Parathyroid adenoma (tissue), 2 donors: ENCODE results near the gene GNAI3.

Experiments used
- H2AFZ ChIP-seq: fragments of 300-600 bp; sonication (generic); one replicate; pipeline ENCODE4 v1.7.0; 2017; ENCODE audit warnings: antibody characterized with exemption, mild to moderate bottlenecking
- H3K27ac ChIP-seq: fragments of 300-600 bp; sonication (generic); one replicate; pipeline ENCODE4 v1.7.0; 2017
- H3K27me3 ChIP-seq: fragments of 300-600 bp; sonication (generic); one replicate; pipeline ENCODE4 v1.7.0; 2017; ENCODE audit warnings: low read length; ENCODE audit not compliant: control insufficient read depth, insufficient read depth
- H3K36me3 ChIP-seq: fragments of 300-600 bp; sonication (generic); one replicate; pipeline ENCODE4 v1.7.0; 2017; ENCODE audit warnings: low read length; ENCODE audit not compliant: control insufficient read depth, insufficient read depth
- H3K4me1 ChIP-seq: fragments of 300-600 bp; sonication (generic); one replicate; pipeline ENCODE4 v1.7.0; 2017; ENCODE audit warnings: control low read depth
- H3K4me2 ChIP-seq: fragments of 300-600 bp; sonication (generic); one replicate; pipeline ENCODE4 v1.7.0; 2017; ENCODE audit warnings: low read length
- H3K4me3 ChIP-seq: fragments of 300-600 bp; sonication (generic); one replicate; pipeline ENCODE4 v1.7.0; 2017; ENCODE audit warnings: low read depth, low read length
- H3K79me2 ChIP-seq: fragments of 300-600 bp; sonication (generic); one replicate; pipeline ENCODE4 v1.7.0; 2017; ENCODE audit warnings: control low read depth
- H3K9ac ChIP-seq: fragments of 300-600 bp; sonication (generic); one replicate; pipeline ENCODE4 v1.7.0; 2017; ENCODE audit warnings: mild to moderate bottlenecking
- H3K9me3 ChIP-seq: fragments of 300-600 bp; sonication (generic); one replicate; pipeline ENCODE4 v1.7.0; 2017; ENCODE audit warnings: low read length; ENCODE audit not compliant: control insufficient read depth
- TF ChIP-seq, protein P1 (sequence below): fragments of 300-600 bp; sonication (generic); IDR thresholded peaks from one replicate; pipeline ENCODE4 v1.7.0; 2017; ENCODE audit warnings: antibody characterized with exemption, mild to moderate bottlenecking
- donor health status: primary hyperparathyroidism.

Gene GNAI3

DNA sequence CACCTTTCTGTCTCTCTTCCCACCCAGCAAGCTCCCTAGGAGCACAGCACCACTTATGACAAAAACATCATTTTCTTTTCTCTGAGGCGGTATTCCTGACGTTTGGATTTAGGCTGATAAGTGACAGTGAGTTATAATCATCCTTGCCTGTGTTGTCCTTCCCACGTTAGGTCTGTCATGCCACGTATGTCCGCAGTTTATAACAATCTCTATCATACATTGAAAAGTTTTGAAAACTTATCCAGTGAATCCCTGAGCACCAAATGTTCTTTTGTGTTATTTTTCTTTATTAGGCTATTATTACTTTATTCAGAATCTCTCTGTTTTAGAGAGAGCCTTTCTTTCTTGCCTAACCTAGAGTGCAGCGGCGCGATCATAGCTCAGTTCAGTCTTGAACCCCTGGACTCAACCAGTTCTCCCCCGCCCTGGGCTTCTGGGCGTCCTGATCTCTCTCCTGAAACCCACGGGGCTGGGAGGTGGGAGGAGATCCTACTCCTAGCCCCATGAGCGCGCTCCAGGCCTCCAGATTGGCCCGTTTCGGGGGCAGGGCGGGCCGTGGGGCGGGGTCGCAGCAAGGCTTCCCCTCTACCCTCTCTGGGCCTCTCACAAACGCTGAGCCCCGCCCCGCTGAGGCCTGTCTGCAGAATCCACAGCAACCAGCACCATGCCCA, 119.2 kb downstream of the GNAI3 start, which contains the start of gene GSTM2:
GSTM2 (plus strand) TSS at position 606 of the 671 bp plus-strand sequence; CDS start at position 665, 59 bp downstream.
- H3K27ac ChIP-seq, result no peak within 1 kb of the TSS

More for the DNA sequence above, 119.2 kb downstream of the GNAI3 start, which contains the start of gene GSTM2:
- Histone ChIP-seq H2AFZ (peak within 1 kb of the TSS; percentile 34), H3K9me3 (no peaks in the 10 kb centered on the region), H3K79me2 (no peaks in the 10 kb centered on the region), H3K4me2 (peak within 1 kb of the TSS; percentile 85), H3K36me3 (no peaks in the 10 kb centered on the region), H3K27me3 (no peaks in the 10 kb centered on the region), H3K4me3 (peak within 1 kb of the TSS; percentile 61), H3K4me1 (no peaks in the 10 kb centered on the region), H3K9ac (no peak within 1 kb of the TSS)
- TF ChIP-seq, protein P1, sequence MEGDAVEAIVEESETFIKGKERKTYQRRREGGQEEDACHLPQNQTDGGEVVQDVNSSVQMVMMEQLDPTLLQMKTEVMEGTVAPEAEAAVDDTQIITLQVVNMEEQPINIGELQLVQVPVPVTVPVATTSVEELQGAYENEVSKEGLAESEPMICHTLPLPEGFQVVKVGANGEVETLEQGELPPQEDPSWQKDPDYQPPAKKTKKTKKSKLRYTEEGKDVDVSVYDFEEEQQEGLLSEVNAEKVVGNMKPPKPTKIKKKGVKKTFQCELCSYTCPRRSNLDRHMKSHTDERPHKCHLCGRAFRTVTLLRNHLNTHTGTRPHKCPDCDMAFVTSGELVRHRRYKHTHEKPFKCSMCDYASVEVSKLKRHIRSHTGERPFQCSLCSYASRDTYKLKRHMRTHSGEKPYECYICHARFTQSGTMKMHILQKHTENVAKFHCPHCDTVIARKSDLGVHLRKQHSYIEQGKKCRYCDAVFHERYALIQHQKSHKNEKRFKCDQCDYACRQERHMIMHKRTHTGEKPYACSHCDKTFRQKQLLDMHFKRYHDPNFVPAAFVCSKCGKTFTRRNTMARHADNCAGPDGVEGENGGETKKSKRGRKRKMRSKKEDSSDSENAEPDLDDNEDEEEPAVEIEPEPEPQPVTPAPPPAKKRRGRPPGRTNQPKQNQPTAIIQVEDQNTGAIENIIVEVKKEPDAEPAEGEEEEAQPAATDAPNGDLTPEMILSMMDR, result no peak
